Osteoblast (primary cell): ENCODE measurements around the gene PANK4. TPM values are rescaled to one million over a fixed set of nuclear protein-coding genes. Genes with fewer than 3 reads are reported as not detected.
"Not testable (repeated sequence)": the region's sequence is repeated elsewhere in the genome, so short reads cannot be mapped to it uniquely, and the experiment has no call there.

Experiments
- DNase-seq: peaks from one replicate; pipeline ENCODE4 v3.0.0; 2011; ENCODE audit warnings: low spot score, mixed read lengths; ENCODE audit not compliant: insufficient read length; ENCODE audit errors: missing footprints
- H2AFZ ChIP-seq: 2 replicates; pipeline ENCODE4 v1.6.0; 2011; ENCODE audit warnings: mild to moderate bottlenecking, low read length
- H3K27ac ChIP-seq: 2 replicates; pipeline ENCODE4 v1.5.1; 2011; ENCODE audit warnings: mild to moderate bottlenecking, low read depth, low read length, moderate library complexity
- H3K27me3 ChIP-seq: 2 replicates; pipeline ENCODE4 v1.6.0; 2012; ENCODE audit warnings: mild to moderate bottlenecking, control low read depth, inconsistent platforms, low read length, moderate library complexity; ENCODE audit not compliant: insufficient read depth
- H3K36me3 ChIP-seq: 2 replicates; pipeline ENCODE4 v1.5.1; 2011; ENCODE audit warnings: mild to moderate bottlenecking, low read length, control low read depth, moderate library complexity; ENCODE audit not compliant: insufficient read depth
- H3K4me1 ChIP-seq: 2 replicates; pipeline ENCODE4 v1.5.1; 2011; ENCODE audit warnings: mild to moderate bottlenecking, low read length, control low read depth, moderate library complexity; ENCODE audit not compliant: insufficient read depth
- H3K4me2 ChIP-seq: 2 replicates; pipeline ENCODE4 v1.6.0; 2011; ENCODE audit warnings: mild to moderate bottlenecking, low read length; ENCODE audit not compliant: insufficient read depth
- H3K4me3 ChIP-seq: fragments of 200-600 bp; sonication (generic); 3 replicates; pipeline ENCODE4 v1.5.1; 2012; ENCODE audit warnings: mild to moderate bottlenecking, low read length, inconsistent platforms; ENCODE audit not compliant: insufficient read depth
- H3K79me2 ChIP-seq: 2 replicates; pipeline ENCODE4 v1.6.0; 2012; ENCODE audit warnings: mild to moderate bottlenecking, low read length, control low read depth, inconsistent platforms; ENCODE audit not compliant: insufficient read depth
- H3K9me3 ChIP-seq: 2 replicates; pipeline ENCODE4 v1.5.1; 2011; ENCODE audit warnings: low read depth, low read length, control low read depth
- H4K20me1 ChIP-seq: 2 replicates; pipeline ENCODE4 v1.6.0; 2012; ENCODE audit warnings: mild to moderate bottlenecking, low read length, control low read depth; ENCODE audit not compliant: insufficient read depth
- CTCF ChIP-seq: IDR thresholded peaks from 2 replicates; pipeline ENCODE4 v1.5.1; 2011; ENCODE audit warnings: mild to moderate bottlenecking, low read depth, low read length, moderate library complexity; ENCODE audit errors: extremely low read depth
- total RNA-seq: library from RNA; depleted of rRNA; stranded (reverse); fragments of >200 nt; gene quantifications from 2 replicates; pipeline ENCODE4 v1.2.3, GENCODE V29; 2012

The PANK4 gene
- total RNA-seq, 1 donor = 15.2 TPM

GRCh38 chr1:2552189-2552588 is 25.8 kb upstream of the PANK4 start:
- H3K79me2 ChIP-seq = peaks cover 3% of the 10 kb centered on the region
- H3K27ac ChIP-seq = no peak overlapping the region
- no peak for TF ChIP-seq CTCF
- no peak overlapping the region for H3K4me2 ChIP-seq
- H3K36me3 ChIP-seq = no peaks in the 10 kb centered on the region
- no peaks in the 10 kb centered on the region for H3K27me3 ChIP-seq
- no peaks in the 10 kb centered on the region for H4K20me1 ChIP-seq
- H3K4me1 ChIP-seq = peaks cover 16% of the 10 kb centered on the region
- no peaks in the 10 kb centered on the region for H3K9me3 ChIP-seq
- DNase-seq = peak; percentile 50
- no peak overlapping the region for H3K4me3 ChIP-seq
- H2AFZ ChIP-seq = no peak overlapping the region

DNA sequence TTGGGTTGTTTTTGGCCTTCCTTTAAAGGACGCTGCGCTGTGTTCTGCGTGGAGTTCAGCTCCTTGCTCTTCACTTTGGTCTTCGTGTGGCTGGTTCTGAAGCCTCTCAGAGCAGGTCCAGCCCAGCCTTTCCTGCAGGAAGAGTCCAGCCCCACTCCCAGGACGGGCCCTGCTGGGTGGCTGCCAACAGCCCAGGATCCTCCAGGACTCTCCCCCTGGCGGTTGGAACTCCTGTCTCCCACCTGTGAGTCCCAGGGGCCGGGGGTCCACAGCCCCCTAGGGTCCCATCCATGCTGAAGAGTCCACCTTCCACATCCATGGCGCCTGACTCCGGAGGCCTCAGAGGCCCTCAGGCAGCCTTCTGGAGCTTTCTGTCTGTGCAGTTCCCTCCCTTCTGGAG is 25.1 kb upstream of the PANK4 start:
- H3K4me1 ChIP-seq = peaks cover 21% of the 10 kb centered on the region
- H3K27me3 ChIP-seq, H3K79me2 ChIP-seq, H3K36me3 ChIP-seq, H2AFZ ChIP-seq, H4K20me1 ChIP-seq, H3K4me3 ChIP-seq, H3K4me2 ChIP-seq, H3K9me3 ChIP-seq, H3K27ac ChIP-seq: not testable (repeated sequence)
- peak; percentile 36 for DNase-seq

- not testable (repeated sequence) for H3K79me2 ChIP-seq, H3K27ac ChIP-seq, H4K20me1 ChIP-seq, H3K4me2 ChIP-seq, H3K9me3 ChIP-seq, H3K36me3 ChIP-seq, H3K27me3 ChIP-seq, H3K4me3 ChIP-seq, H2AFZ ChIP-seq
- peaks cover 14% of the 10 kb centered on the region for H3K4me1 ChIP-seq
- peak; percentile 29 for DNase-seq
Measured at GRCh38 chr1:2550309-2550861, 24.0 kb upstream of the PANK4 start.

DNA sequence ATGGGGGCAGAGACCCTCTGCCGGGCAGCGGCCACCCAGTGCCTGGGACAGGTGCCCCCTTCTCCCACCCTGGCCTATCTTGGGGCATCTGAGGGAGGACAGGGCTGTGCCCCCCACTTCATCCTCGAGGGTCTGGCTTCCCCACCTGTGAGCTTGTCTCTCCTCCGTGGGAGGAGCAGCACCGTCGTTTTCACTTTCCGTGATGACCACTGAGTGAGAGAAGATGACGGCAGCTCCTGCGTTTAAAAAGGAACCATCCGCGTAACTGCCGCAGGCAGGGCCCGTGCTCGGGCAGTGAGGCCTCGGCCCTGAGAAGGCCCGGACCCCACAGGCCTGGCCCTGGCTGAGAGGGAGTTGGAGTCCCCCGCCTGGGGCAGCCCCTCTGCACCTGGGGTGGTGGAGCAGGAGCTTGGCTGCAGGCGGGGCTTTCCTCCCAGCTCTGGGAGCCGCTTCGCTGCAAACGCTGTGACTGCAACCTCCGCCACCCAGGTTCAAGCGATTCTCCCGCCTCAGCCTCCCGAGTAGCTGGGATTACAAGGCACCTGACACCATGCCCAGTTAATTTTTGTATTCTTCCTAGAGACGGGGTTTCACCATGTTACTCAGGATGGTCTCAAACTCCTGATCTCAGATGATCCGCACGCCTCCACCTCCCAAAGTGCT is 23.1 kb upstream of the PANK4 start:
- not testable (repeated sequence) for H3K4me3 ChIP-seq, H3K27ac ChIP-seq, DNase-seq, H3K27me3 ChIP-seq, H3K79me2 ChIP-seq, H2AFZ ChIP-seq, H3K4me2 ChIP-seq, H4K20me1 ChIP-seq, H3K9me3 ChIP-seq, H3K36me3 ChIP-seq
- peaks cover 14% of the 10 kb centered on the region for H3K4me1 ChIP-seq

- no peaks in the 10 kb centered on the region for H3K36me3 ChIP-seq
- no peaks in the 10 kb centered on the region for H3K9me3 ChIP-seq
- H3K27me3 ChIP-seq = no peaks in the 10 kb centered on the region
- H3K79me2 ChIP-seq = no peaks in the 10 kb centered on the region
- H3K4me2 ChIP-seq = peak overlapping the region; percentile 67
- peak overlapping the region; percentile 36 for H3K4me3 ChIP-seq
- H4K20me1 ChIP-seq = no peaks in the 10 kb centered on the region
- peak; percentile 90 for TF ChIP-seq CTCF
- H3K27ac ChIP-seq = no peak overlapping the region
- H3K4me1 ChIP-seq = peaks cover 14% of the 10 kb centered on the region
- peak; percentile 100 for DNase-seq
- peak overlapping the region; percentile 57 for H2AFZ ChIP-seq
Measured at GRCh38 chr1:2548068-2548589, 21.7 kb upstream of the PANK4 start.
